ENCODE results near the gene ATP6V0D1.

The ATP6V0D1 gene

GRCh38 chr16:67431775-67432505 lies 49.0 kb downstream of the ATP6V0D1 start:
- TF ChIP-seq EP300 (IDR thresholded peaks at IDR 0.05; ENCODE audit: borderline replicate concordance): no peak
- no peak for TF ChIP-seq USF1 (IDR thresholded peaks at IDR 0.05)
- no peak for TF ChIP-seq TAF1 (IDR thresholded peaks at IDR 0.05; ENCODE audit: low read depth)
- TF ChIP-seq NFIC (IDR thresholded peaks at IDR 0.05): no peak
- TF ChIP-seq EGR1 (IDR thresholded peaks at IDR 0.05): no peak
- TF ChIP-seq ZBTB7A (IDR thresholded peaks at IDR 0.05; ENCODE audit: low read depth): 0 out of 2 replicates have a peak, but pooled peaks have one; percentile 17

GRCh38 chr16:67430977-67431774 lies 49.8 kb downstream of the ATP6V0D1 start, which contains the start of gene HSD11B2:
Gene HSD11B2 (plus strand): TSS chr16:67431121. CDS start chr16:67431249, 128 bp downstream.
- TF ChIP-seq MAX (IDR thresholded peaks at IDR 0.05) (peak; percentile 23; the same call in 1 of the 2 replicates), CREB1 (IDR thresholded peaks at IDR 0.05; ENCODE audit: low read depth) (no peak), RAD21 (IDR thresholded peaks at IDR 0.05; ENCODE audit: low read depth) (peak; percentile 12; the same call in 1 of the 2 replicates), EGR1 (IDR thresholded peaks at IDR 0.05) (no peak), REST (IDR thresholded peaks at IDR 0.05; ENCODE audit: low read depth) (no peak), TAF1 (IDR thresholded peaks at IDR 0.05; ENCODE audit: low read depth) (no peak), YY1 (IDR thresholded peaks at IDR 0.05; ENCODE audit: low read depth) (no peak), EP300 (IDR thresholded peaks at IDR 0.05; ENCODE audit: borderline replicate concordance) (no peak; the same call in 1 of the 2 replicates), CEBPB (IDR thresholded peaks at IDR 0.05) (no peak), NFIC (IDR thresholded peaks at IDR 0.05) (no peak), ZBTB7A (IDR thresholded peaks at IDR 0.05; ENCODE audit: low read depth) (no peak), TCF12 (IDR thresholded peaks at IDR 0.05; ENCODE audit: low read depth) (0 out of 2 replicates have a peak, but pooled peaks have one; percentile 15), TEAD4 (IDR thresholded peaks at IDR 0.05) (no peak), FOXM1 (IDR thresholded peaks at IDR 0.05; ENCODE audit: borderline replicate concordance, low read depth) (no peak), USF1 (IDR thresholded peaks at IDR 0.05) (no peak)

- no peak for TF ChIP-seq ZBTB7A (IDR thresholded peaks at IDR 0.05; ENCODE audit: low read depth)
- TF ChIP-seq TCF12 (IDR thresholded peaks at IDR 0.05; ENCODE audit: low read depth): peak; percentile 57; the same call in 1 of the 2 replicates
- TF ChIP-seq USF1 (IDR thresholded peaks at IDR 0.05): peak; percentile 74
- no peak for TF ChIP-seq RAD21 (IDR thresholded peaks at IDR 0.05; ENCODE audit: low read depth)
- TF ChIP-seq FOXM1 (IDR thresholded peaks at IDR 0.05; ENCODE audit: borderline replicate concordance, low read depth): no peak
- TF ChIP-seq NFIC (IDR thresholded peaks at IDR 0.05): no peak
- TF ChIP-seq EGR1 (IDR thresholded peaks at IDR 0.05): peak; percentile 30; the same call in 1 of the 2 replicates
- TF ChIP-seq MAX (IDR thresholded peaks at IDR 0.05): peak; percentile 93
- TF ChIP-seq EP300 (IDR thresholded peaks at IDR 0.05; ENCODE audit: borderline replicate concordance): no peak
- TF ChIP-seq YY1 (IDR thresholded peaks at IDR 0.05; ENCODE audit: low read depth): no peak
- TF ChIP-seq TEAD4 (IDR thresholded peaks at IDR 0.05): no peak
- TF ChIP-seq TAF1 (IDR thresholded peaks at IDR 0.05; ENCODE audit: low read depth): peak; percentile 31; the same call in 1 of the 2 replicates
- no peak for TF ChIP-seq CEBPB (IDR thresholded peaks at IDR 0.05)
- no peak for TF ChIP-seq REST (IDR thresholded peaks at IDR 0.05; ENCODE audit: low read depth)
- TF ChIP-seq CREB1 (IDR thresholded peaks at IDR 0.05; ENCODE audit: low read depth): no peak
These were observed 50.4 kb downstream of the ATP6V0D1 start for GRCh38 chr16:67430504-67430976.

- TF ChIP-seq NFIC (IDR thresholded peaks at IDR 0.05): no peak
These were observed 51.0 kb downstream of the ATP6V0D1 start for GRCh38 chr16:67429799-67430503.
